ENCODE measurements around the gene C9orf78. TPM values are rescaled to one million over a fixed set of nuclear protein-coding genes. Genes with fewer than 3 reads are reported as not detected.

The C9orf78 gene
- polyA plus RNA-seq, 1 donor (not counting 4 experiments of a cell fraction or from before 2014, with no cell fraction given) = 66.5 TPM

DNA sequence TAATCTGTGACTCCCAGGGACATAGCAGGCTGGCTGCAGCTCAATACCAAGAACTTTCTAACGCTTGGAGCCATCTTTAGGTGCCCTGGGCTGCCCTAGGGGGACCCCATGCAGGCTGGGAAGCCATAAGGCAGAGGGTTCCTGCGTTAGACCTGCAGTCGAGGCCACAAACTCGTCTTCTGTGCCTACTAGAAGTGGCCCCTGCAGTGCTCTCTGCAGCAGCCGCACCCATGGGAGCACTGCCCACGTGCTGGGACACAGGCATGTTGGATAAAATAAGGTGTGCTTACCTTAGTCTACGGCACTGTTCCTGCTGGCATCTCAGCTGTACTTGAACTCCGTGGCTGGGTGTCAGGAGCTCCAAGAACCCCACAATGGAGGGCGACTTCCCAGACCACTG is 22.7 kb downstream of the C9orf78 start:
- no peak overlapping the region for H3K4me2 ChIP-seq (ENCODE audit: control insufficient read depth, extremely low read depth, insufficient read depth, low read depth, low read length)
- dilution Hi-C loops (cut with MboI; ENCODE audit: extremely low pct_ligation_motif_present, low sequenced_read_pairs) = no loop called here
- H3K79me2 ChIP-seq (ENCODE audit: control insufficient read depth, insufficient read depth, low read length) = no peaks in the 10 kb centered on the region
- no peaks in the 10 kb centered on the region for H3K9me1 ChIP-seq (ENCODE audit: control insufficient read depth, extremely low read depth, insufficient read depth, low read length)
- no peak overlapping the region for H3K9ac ChIP-seq (ENCODE audit: control insufficient read depth, extremely low read depth, insufficient read depth, low read length)
- H3K27ac ChIP-seq (ENCODE audit: control insufficient read depth, insufficient read depth, low read length) = no peak overlapping the region
- no peak for FAIRE-seq
- no peaks in the 10 kb centered on the region for H3K4me1 ChIP-seq (ENCODE audit: control insufficient read depth, extremely low read depth, insufficient read depth, low read length)
- no peak overlapping the region for H2AFZ ChIP-seq (ENCODE audit: control insufficient read depth, low read length)
- TF ChIP-seq, protein P1, sequence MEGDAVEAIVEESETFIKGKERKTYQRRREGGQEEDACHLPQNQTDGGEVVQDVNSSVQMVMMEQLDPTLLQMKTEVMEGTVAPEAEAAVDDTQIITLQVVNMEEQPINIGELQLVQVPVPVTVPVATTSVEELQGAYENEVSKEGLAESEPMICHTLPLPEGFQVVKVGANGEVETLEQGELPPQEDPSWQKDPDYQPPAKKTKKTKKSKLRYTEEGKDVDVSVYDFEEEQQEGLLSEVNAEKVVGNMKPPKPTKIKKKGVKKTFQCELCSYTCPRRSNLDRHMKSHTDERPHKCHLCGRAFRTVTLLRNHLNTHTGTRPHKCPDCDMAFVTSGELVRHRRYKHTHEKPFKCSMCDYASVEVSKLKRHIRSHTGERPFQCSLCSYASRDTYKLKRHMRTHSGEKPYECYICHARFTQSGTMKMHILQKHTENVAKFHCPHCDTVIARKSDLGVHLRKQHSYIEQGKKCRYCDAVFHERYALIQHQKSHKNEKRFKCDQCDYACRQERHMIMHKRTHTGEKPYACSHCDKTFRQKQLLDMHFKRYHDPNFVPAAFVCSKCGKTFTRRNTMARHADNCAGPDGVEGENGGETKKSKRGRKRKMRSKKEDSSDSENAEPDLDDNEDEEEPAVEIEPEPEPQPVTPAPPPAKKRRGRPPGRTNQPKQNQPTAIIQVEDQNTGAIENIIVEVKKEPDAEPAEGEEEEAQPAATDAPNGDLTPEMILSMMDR (optimal IDR thresholded peaks at IDR 0.05 in 1 of 3, IDR thresholded peaks at IDR 0.05 in 1 of 3, conservative IDR thresholded peaks at IDR 0.05 in 1 of 3; ENCODE audit: extremely low read depth in 1 of 3, insufficient read depth in 2 of 3, low read length in 3 of 3) = no peak
- no peak for TF ChIP-seq EZH2 (IDR thresholded peaks at IDR 0.05; ENCODE audit: low read length)
- no peak overlapping the region for H3K4me3 ChIP-seq (ENCODE audit: control insufficient read depth in 2 of 3, extremely low read depth in 1 of 3, insufficient read depth in 2 of 3, low read depth in 1 of 3, low read length in 3 of 3)
- no peaks in the 10 kb centered on the region for H4K20me1 ChIP-seq (ENCODE audit: control insufficient read depth, extremely low read depth, insufficient read depth, low read length)
- no peak for DNase-seq (ENCODE audit: low read depth, low spot score)
- peaks cover 36 to 41% of the 10 kb centered on the region in 2 experiments for H3K36me3 ChIP-seq (ENCODE audit: control insufficient read depth in 2 of 2, extremely low read depth in 1 of 2, insufficient read depth in 2 of 2, low read length in 2 of 2)
- H3K9me3 ChIP-seq (ENCODE audit: control insufficient read depth, low read depth, low read length) = no peaks in the 10 kb centered on the region
- H3K27me3 ChIP-seq (ENCODE audit: control insufficient read depth, extremely low read depth, insufficient read depth, low read length) = no peaks in the 10 kb centered on the region

DNA sequence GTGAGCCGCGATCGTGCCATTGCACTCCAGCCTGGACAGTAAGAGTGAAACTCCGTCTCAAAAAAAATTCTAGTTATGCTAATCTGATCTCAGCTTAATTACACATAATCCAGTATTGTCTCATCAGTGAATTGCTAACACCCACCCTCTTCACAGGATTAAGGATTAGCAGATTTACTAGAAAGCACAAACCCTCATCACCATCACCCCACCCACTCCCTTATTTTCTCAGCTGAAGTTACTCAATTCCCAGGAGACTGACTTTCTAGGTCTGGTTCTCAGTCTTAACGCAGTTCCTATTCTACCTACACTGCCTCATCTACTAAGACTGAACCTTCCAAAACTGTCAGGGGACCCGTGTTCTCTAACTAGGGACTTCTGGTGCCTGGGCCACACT is 23.1 kb downstream of the C9orf78 start:
- FAIRE-seq = no peak

More for the DNA sequence above, 23.1 kb downstream of the C9orf78 start:
- H3K36me3 ChIP-seq (ENCODE audit: control insufficient read depth in 2 of 2, extremely low read depth in 1 of 2, insufficient read depth in 2 of 2, low read length in 2 of 2) = peaks cover 38% of the 10 kb centered on the region in 2 experiments
- no peak overlapping the region for H3K4me3 ChIP-seq (ENCODE audit: control insufficient read depth in 2 of 3, extremely low read depth in 1 of 3, insufficient read depth in 2 of 3, low read depth in 1 of 3, low read length in 3 of 3)
- H3K27me3 ChIP-seq (ENCODE audit: control insufficient read depth, extremely low read depth, insufficient read depth, low read length) = no peaks in the 10 kb centered on the region
- dilution Hi-C loops (cut with MboI; ENCODE audit: extremely low pct_ligation_motif_present, low sequenced_read_pairs) = no loop called here
- DNase-seq (ENCODE audit: low read depth, low spot score) = no peak
- H4K20me1 ChIP-seq (ENCODE audit: control insufficient read depth, extremely low read depth, insufficient read depth, low read length) = no peaks in the 10 kb centered on the region
- no peak overlapping the region for H2AFZ ChIP-seq (ENCODE audit: control insufficient read depth, low read length)
- no peak overlapping the region for H3K9ac ChIP-seq (ENCODE audit: control insufficient read depth, extremely low read depth, insufficient read depth, low read length)
- no peak overlapping the region for H3K27ac ChIP-seq (ENCODE audit: control insufficient read depth, insufficient read depth, low read length)
- no peaks in the 10 kb centered on the region for H3K9me3 ChIP-seq (ENCODE audit: control insufficient read depth, low read depth, low read length)
- no peaks in the 10 kb centered on the region for H3K79me2 ChIP-seq (ENCODE audit: control insufficient read depth, insufficient read depth, low read length)
- no peak overlapping the region for H3K4me2 ChIP-seq (ENCODE audit: control insufficient read depth, extremely low read depth, insufficient read depth, low read depth, low read length)
- H3K4me1 ChIP-seq (ENCODE audit: control insufficient read depth, extremely low read depth, insufficient read depth, low read length) = no peaks in the 10 kb centered on the region
- TF ChIP-seq, protein P1 (optimal IDR thresholded peaks at IDR 0.05 in 1 of 3, IDR thresholded peaks at IDR 0.05 in 1 of 3, conservative IDR thresholded peaks at IDR 0.05 in 1 of 3; ENCODE audit: extremely low read depth in 1 of 3, insufficient read depth in 2 of 3, low read length in 3 of 3) = no peak
- no peak for TF ChIP-seq EZH2 (IDR thresholded peaks at IDR 0.05; ENCODE audit: low read length)
- H3K9me1 ChIP-seq (ENCODE audit: control insufficient read depth, extremely low read depth, insufficient read depth, low read length) = no peaks in the 10 kb centered on the region
